HFFc6 (cell line): ENCODE data around the gene DKKL1. TPM values are rescaled to one million over a fixed set of nuclear protein-coding genes. Genes with fewer than 3 reads are reported as not detected.

Experiments used
- DNase-seq: peaks from one replicate; pipeline ENCODE4 v3.0.0-alpha.2; 2018
- H3K27ac Mint-ChIP-seq: 2 replicates; pipeline ENCODE4 v1.8.0; 2020; ENCODE audit warnings: mild to moderate bottlenecking, mixed read lengths
- H3K27me3 Mint-ChIP-seq: 2 replicates; pipeline ENCODE4 v1.8.0; 2021; ENCODE audit warnings: mild to moderate bottlenecking, moderate library complexity, mixed read lengths; ENCODE audit not compliant: insufficient read depth
- H3K36me3 Mint-ChIP-seq: 2 replicates; pipeline ENCODE4 v1.8.0; 2021; ENCODE audit warnings: low read depth, mixed read lengths
- H3K4me1 Mint-ChIP-seq: 2 replicates; pipeline ENCODE4 v1.8.0; 2020; ENCODE audit warnings: low read depth, mixed read lengths
- H3K4me3 Mint-ChIP-seq: 2 replicates; pipeline ENCODE4 v1.8.0; 2020; ENCODE audit warnings: mild to moderate bottlenecking, moderate library complexity, mixed read lengths
- H3K9me3 Mint-ChIP-seq: 2 replicates; pipeline ENCODE4 v1.8.0; 2020; ENCODE audit warnings: mild to moderate bottlenecking, mixed read lengths
- total RNA-seq, 6 experiments: library from RNA; stranded (reverse); fragmentation: NEBNext Ultra II Directional; extraction: Animal tissue kit (Norgen Biotek cat#: 25700); gene quantifications; 2 replicates in 1 of 6; 3 replicates in 5 of 6; pipeline ENCODE4 v1.2.3, GENCODE V29; 2021
- TF ChIP-seq, protein P1 (sequence below): fragments of 200-600 bp; sonication (generic); IDR thresholded peaks from 2 replicates; pipeline ENCODE4 v1.5.0; 2021; ENCODE audit warnings: antibody characterized with exemption, mild to moderate bottlenecking

DKKL1 gene
- total RNA-seq, 6 experiments from 2014 or later = not detected

DNA sequence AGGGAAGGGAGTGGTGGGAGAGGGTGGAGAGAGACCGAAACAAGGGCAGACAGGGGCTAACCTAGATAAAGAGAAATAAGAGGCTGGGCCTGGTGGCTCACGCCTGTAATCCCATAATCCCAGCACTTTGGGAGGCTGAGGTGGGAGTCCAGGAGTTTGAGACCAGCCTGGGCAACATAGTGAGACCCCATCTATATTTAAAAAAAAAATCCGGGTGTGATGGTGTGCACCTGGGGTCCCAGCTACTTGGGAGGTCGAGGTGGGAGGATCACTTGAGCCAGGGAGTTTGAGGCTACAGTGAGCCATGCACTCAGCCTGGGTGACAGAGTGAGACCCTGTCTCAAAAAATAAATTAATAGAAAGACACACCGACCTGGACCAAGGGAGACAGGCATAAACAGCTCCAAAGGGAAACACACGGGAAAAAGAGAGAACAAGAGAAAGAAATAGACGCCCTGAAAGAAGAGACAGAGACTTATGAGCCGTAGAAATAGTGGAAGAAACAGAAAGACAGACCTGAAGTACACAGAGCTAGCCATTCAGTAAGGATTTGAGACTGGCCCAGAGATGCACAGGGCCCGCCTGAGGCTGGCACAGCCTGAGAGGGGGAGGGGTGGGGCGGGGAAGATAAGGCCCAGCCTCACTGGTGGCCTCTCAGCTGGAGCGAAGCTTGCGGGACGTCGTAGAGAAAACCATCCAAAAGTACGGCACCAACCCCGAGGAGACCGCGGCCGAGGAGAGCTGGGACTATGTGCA lies 26.2 kb upstream of the DKKL1 start:
- Mint-ChIP-seq H3K27me3 (peaks cover 14% of the 10 kb centered on the region), H3K4me3 (no peak overlapping the region), H3K36me3 (peaks cover 7% of the 10 kb centered on the region), H3K27ac (no peak overlapping the region), H3K9me3 (no peaks in the 10 kb centered on the region), H3K4me1 (no peaks in the 10 kb centered on the region)
- DNase-seq = no peak
- TF ChIP-seq, protein P1, sequence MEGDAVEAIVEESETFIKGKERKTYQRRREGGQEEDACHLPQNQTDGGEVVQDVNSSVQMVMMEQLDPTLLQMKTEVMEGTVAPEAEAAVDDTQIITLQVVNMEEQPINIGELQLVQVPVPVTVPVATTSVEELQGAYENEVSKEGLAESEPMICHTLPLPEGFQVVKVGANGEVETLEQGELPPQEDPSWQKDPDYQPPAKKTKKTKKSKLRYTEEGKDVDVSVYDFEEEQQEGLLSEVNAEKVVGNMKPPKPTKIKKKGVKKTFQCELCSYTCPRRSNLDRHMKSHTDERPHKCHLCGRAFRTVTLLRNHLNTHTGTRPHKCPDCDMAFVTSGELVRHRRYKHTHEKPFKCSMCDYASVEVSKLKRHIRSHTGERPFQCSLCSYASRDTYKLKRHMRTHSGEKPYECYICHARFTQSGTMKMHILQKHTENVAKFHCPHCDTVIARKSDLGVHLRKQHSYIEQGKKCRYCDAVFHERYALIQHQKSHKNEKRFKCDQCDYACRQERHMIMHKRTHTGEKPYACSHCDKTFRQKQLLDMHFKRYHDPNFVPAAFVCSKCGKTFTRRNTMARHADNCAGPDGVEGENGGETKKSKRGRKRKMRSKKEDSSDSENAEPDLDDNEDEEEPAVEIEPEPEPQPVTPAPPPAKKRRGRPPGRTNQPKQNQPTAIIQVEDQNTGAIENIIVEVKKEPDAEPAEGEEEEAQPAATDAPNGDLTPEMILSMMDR = no peak

DNA sequence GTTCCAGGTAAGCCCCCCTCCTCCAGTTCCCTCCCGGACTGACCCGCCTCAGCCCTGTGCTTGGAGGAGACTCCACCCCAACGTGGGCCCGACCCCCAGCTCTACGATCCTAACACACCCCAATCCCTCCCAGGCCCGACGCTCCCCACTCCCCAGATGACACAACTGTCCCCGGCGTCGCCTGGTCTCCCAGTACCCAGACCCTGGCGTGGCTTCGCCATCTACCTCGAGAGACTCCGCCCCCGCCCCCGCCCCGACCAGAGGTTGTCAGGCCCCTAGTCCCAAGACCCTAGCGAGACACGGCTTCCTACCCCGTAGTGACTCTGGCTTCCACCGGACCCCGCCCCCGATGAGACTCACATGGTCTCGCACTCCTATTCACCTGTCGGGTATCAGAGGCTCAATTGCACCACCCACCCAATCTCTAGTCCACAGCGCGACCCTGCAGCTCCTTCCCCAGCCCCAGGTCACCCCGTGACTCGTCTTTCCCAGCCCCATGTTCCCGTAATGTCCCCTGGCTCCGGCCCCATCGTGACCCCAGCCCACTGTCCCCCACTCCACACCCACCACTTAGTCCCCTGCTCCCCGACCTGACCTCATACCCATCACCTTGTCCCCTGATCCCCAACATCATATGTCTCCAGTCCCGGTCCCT lies 25.5 kb upstream of the DKKL1 start:
- H3K9me3 Mint-ChIP-seq = no peaks in the 10 kb centered on the region
- H3K36me3 Mint-ChIP-seq = peaks cover 14% of the 10 kb centered on the region
- no peak for DNase-seq
- H3K4me3 Mint-ChIP-seq = no peak overlapping the region; the same call in 1 of the 2 replicates
- TF ChIP-seq, protein P1 = no peak
- H3K4me1 Mint-ChIP-seq = no peaks in the 10 kb centered on the region
- peaks cover 16% of the 10 kb centered on the region for H3K27me3 Mint-ChIP-seq
- no peak overlapping the region for H3K27ac Mint-ChIP-seq

DNA sequence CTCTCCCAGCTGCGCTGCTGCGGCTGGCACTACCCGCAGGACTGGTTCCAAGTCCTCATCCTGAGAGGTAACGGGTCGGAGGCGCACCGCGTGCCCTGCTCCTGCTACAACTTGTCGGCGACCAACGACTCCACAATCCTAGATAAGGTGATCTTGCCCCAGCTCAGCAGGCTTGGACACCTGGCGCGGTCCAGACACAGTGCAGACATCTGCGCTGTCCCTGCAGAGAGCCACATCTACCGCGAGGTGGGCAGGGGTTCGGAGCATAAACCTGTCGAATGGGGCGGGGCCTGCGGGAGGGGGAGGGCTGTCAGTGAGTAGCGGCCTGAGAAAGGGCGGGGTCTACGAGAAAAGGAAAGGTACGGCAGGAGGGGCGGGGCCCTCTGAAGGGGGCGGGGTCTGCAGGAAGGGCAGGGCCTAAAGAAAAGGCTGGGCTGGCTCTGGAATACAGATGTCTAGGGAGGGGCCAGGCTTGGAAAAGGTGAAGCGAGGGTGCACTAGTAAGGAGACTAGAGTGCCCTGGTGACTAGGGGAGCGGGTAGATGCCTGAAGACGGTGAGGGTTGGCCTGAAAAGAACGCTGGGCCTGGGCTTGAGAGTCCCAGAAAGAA lies 24.9 kb upstream of the DKKL1 start:
- DNase-seq = no peak
- no peaks in the 10 kb centered on the region for H3K9me3 Mint-ChIP-seq
- no peaks in the 10 kb centered on the region for H3K4me1 Mint-ChIP-seq
- H3K36me3 Mint-ChIP-seq = peaks cover 15% of the 10 kb centered on the region
- H3K4me3 Mint-ChIP-seq = no peak overlapping the region; the same call in 1 of the 2 replicates
- H3K27ac Mint-ChIP-seq = no peak overlapping the region
- TF ChIP-seq, protein P1 = no peak
- peaks cover 12% of the 10 kb centered on the region for H3K27me3 Mint-ChIP-seq

DNA sequence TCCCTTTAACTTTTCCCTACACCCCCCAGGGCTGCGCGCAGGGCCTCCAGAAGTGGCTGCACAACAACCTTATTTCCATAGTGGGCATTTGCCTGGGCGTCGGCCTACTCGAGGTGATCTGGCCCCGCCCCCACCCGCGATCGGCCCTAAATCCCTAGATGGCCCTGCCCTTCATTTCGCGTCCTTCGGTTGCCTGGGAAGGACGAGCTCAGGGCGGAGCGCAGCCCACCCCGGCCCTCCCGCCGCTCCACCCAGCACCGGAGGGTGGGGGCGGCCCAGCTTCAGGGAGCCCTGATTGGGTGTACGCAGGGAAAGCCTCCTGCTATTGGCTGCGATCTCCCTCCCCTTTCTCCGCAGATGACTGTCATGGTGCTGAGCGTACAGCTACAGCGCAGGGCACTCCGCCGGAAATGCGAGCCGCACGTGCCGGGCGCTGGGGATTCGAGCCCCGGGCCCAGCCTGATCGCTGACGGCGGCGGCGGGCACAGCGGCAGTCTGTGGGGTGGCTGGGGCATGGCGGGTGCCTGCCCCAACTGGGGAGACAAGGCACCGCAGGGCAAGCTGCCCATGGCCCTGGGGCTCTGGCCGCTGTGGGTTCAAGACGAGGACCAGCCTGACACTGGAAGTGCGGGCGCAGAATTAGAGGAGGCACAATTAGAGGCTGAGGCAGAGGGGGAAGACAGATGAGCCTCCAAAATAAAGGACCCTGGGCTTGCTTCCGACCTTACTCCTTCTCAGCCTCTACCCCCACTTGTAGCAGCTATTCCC lies 24.2 kb upstream of the DKKL1 start:
- H3K9me3 Mint-ChIP-seq = no peaks in the 10 kb centered on the region
- no peak for DNase-seq
- TF ChIP-seq, protein P1 = no peak
- H3K4me1 Mint-ChIP-seq = no peaks in the 10 kb centered on the region
- H3K36me3 Mint-ChIP-seq = peaks cover 16% of the 10 kb centered on the region
- peaks cover 12% of the 10 kb centered on the region for H3K27me3 Mint-ChIP-seq
- no peak overlapping the region for H3K27ac Mint-ChIP-seq
- H3K4me3 Mint-ChIP-seq = no peak overlapping the region; the same call in 1 of the 2 replicates

DNA sequence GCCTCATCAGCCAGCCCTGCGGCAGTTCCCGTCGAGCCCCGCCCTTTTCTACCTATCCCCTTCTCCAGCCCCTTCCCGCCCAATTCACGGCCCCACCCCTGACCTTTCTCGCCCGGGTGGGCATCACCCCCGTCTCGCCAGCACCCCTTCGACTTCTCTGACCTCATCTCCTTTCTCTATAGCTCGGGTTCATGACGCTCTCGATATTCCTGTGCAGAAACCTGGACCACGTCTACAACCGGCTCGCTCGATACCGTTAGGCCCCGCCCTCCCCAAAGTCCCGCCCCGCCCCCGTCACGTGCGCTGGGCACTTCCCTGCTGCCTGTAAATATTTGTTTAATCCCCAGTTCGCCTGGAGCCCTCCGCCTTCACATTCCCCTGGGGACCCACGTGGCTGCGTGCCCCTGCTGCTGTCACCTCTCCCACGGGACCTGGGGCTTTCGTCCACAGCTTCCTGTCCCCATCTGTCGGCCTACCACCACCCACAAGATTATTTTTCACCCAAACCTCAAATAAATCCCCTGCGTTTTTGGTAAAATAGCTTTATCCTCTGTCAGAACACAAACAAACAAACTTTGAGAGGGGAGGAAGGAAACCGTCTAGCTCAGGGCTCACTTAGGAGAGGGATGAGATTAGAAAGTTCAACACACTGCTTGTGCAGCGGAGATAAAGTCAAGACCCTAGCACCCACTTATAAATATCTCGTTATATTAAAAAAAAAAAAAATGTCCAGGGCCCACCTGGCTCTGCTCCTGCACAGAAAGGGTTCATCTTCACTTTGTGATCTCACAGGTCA lies 23.4 kb upstream of the DKKL1 start:
- H3K27me3 Mint-ChIP-seq = peaks cover 11% of the 10 kb centered on the region
- TF ChIP-seq, protein P1 = no peak
- peaks cover 24% of the 10 kb centered on the region for H3K36me3 Mint-ChIP-seq
- H3K27ac Mint-ChIP-seq = no peak overlapping the region
- no peak for DNase-seq
- no peaks in the 10 kb centered on the region for H3K9me3 Mint-ChIP-seq
- no peaks in the 10 kb centered on the region for H3K4me1 Mint-ChIP-seq
- no peak overlapping the region for H3K4me3 Mint-ChIP-seq
